Erythroblast (primary cell): ENCODE data around the gene SUGCT.

ENCODE experiments used
- GATA1 ChIP-seq: IDR thresholded peaks from 2 replicates; pipeline ENCODE4 v1.6.1; 2011; ENCODE audit warnings: low read depth, mild to moderate bottlenecking, control low read depth, low read length, moderate library complexity
- POLR2A ChIP-seq: IDR thresholded peaks from 2 replicates; pipeline ENCODE4 v1.6.1; 2011; ENCODE audit warnings: mild to moderate bottlenecking, low read length

DNA sequence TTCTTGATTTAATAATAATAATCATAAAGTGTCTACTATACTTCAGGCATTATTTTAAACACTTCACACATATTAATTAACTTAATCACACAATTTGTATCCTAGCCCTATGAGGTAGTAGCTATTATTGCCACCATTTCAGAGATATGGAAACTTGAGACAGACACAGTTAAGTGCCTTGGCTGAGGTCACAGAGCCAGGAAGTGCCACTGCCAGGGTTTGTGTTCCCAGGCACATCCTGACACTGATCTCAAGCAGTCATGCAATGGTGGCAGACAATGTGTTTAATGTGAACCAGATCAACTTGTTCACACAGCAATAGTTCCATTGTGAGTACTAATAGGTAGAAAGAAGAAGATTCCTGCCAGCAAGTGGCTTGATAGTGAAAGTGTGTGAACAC, 666.0 kb downstream of the SUGCT start:
- no peak for TF ChIP-seq POLR2A
- no peak for TF ChIP-seq GATA1
